HepG2 (cell line): Measurements from ENCODE around the gene PXT1. TPM values are rescaled to one million over a fixed set of nuclear protein-coding genes. Genes with fewer than 3 reads are reported as not detected.
A peak's percentile ranks its signal among the peaks of the same experiment; 100 is the strongest.

Source experiments
- ERF ChIP-seq: IDR thresholded peaks from 2 replicates; pipeline ENCODE4 v1.6.1; 2018; ENCODE audit warnings: missing biosample characterization, missing genetic modification reagents
- FUBP1 ChIP-seq: sonication (generic); formaldehyde crosslinking; IDR thresholded peaks from 2 replicates; pipeline ENCODE4 v1.5.1; 2020; ENCODE audit warnings: missing genetic modification reagents, mild to moderate bottlenecking, borderline replicate concordance
- MTERF4 ChIP-seq: sonication (generic); formaldehyde crosslinking; IDR thresholded peaks from 2 replicates; pipeline ENCODE4 v1.8.0; 2023; ENCODE audit warnings: mild to moderate bottlenecking, missing genetic modification reagents
- NFAT5 ChIP-seq: sonication (generic); formaldehyde crosslinking; IDR thresholded peaks from 2 replicates; pipeline ENCODE4 v1.4.0; 2020; ENCODE audit warnings: missing genetic modification reagents
- NFYC ChIP-seq: IDR thresholded peaks from 2 replicates; pipeline ENCODE4 v1.6.1; 2016; ENCODE audit warnings: missing genetic modification reagents, missing compliant biosample characterization
- PAX8 ChIP-seq: sonication (generic); formaldehyde crosslinking; IDR thresholded peaks from 2 replicates; pipeline ENCODE4 v1.8.0; 2022; ENCODE audit warnings: mild to moderate bottlenecking, missing genetic modification reagents, borderline replicate concordance
- PLSCR1 ChIP-seq: sonication (generic); formaldehyde crosslinking; IDR thresholded peaks from 2 replicates; pipeline ENCODE4 v1.5.0; 2020; ENCODE audit warnings: missing genetic modification reagents, mild to moderate bottlenecking, borderline replicate concordance
- SIX4 ChIP-seq: sonication (generic); formaldehyde crosslinking; IDR thresholded peaks from 2 replicates; pipeline ENCODE4 v1.4.0; 2020; ENCODE audit warnings: missing genetic modification reagents
- TFE3 ChIP-seq: IDR thresholded peaks from 2 replicates; pipeline ENCODE4 v1.6.1; 2016
- ZFP36 ChIP-seq: fragments of 150-350 bp; IDR thresholded peaks from 2 replicates; pipeline ENCODE4 v1.6.1; 2018; ENCODE audit warnings: borderline replicate concordance, low read length, low read depth; ENCODE audit not compliant: partially characterized antibody
- ZFP91 ChIP-seq: sonication (generic); formaldehyde crosslinking; IDR thresholded peaks from 2 replicates; pipeline ENCODE4 v1.9.0; 2022; ENCODE audit warnings: missing genetic modification reagents, mild to moderate bottlenecking, borderline replicate concordance
- ZNF101 ChIP-seq: sonication (generic); formaldehyde crosslinking; IDR thresholded peaks from 2 replicates; pipeline ENCODE4 v1.4.0; 2020; ENCODE audit warnings: mild to moderate bottlenecking, low read depth, missing genetic modification reagents, borderline replicate concordance
- ZNF607 ChIP-seq: sonication (generic); formaldehyde crosslinking; IDR thresholded peaks from 2 replicates; pipeline ENCODE4 v1.5.1; 2020; ENCODE audit warnings: missing genetic modification reagents, mild to moderate bottlenecking, borderline replicate concordance
- ZSCAN25 ChIP-seq: sonication (generic); formaldehyde crosslinking; IDR thresholded peaks from 2 replicates; pipeline ENCODE4 v1.8.0; 2022; ENCODE audit warnings: mild to moderate bottlenecking, missing genetic modification reagents
- polyA plus RNA-seq, 8 experiments: library from polyadenylated mRNA; depleted of rRNA in 3 of 8; stranded (reverse) in 7 of 8; unstranded in 1 of 8; fragments of >200 nt; fragmentation: Illumina TruSeq in 4 of 8; extraction: Trizol in 4 of 8; gene quantifications; 2 replicates each; pipeline versions ENCODE4 v1.2.1 to v1.2.3, GENCODE V29; 2011 to 2016; ENCODE audit warnings: low read depth in 4 of 8, missing spikeins in 1 of 8, mixed read lengths in 1 of 8; ENCODE audit not compliant: insufficient read depth in 1 of 8
- total RNA-seq, 5 experiments: library from RNA; depleted of rRNA; stranded (reverse); fragments of >200 nt; fragmentation: Illumina TruSeq; extraction: Trizol; gene quantifications; 2 replicates each; pipeline ENCODE4 v1.2.3, GENCODE V29; 2016; ENCODE audit warnings: low read depth in 1 of 5

Gene PXT1
- total and polyA plus RNA-seq, 2 of the 13 experiments (the other 11 are each of a cell fraction or from before 2014, with no cell fraction given), result 0.04 TPM; not detected in 1

- peak; percentile 55; the same call in 1 of the 2 replicates for TF ChIP-seq PLSCR1
- TF ChIP-seq NFAT5, result peak; percentile 7; the same call in 1 of the 2 replicates
- TF ChIP-seq ZFP91 (CRISPR knock-in tag), result peak; percentile 74
- TF ChIP-seq ERF, result peak; percentile 84
- no peak for TF ChIP-seq ZNF101 (CRISPR knock-in tag)
- no peak; the same call in 1 of the 2 replicates for TF ChIP-seq TFE3 (CRISPR knock-in tag)
- no peak; the same call in 1 of the 2 replicates for TF ChIP-seq NFYC
- TF ChIP-seq FUBP1, result peak; percentile 96; the same call in 1 of the 2 replicates
- peak; percentile 69; the same call in 1 of the 2 replicates for TF ChIP-seq ZNF607 (CRISPR knock-in tag)
- TF ChIP-seq MTERF4, result no peak; the same call in 1 of the 2 replicates
- TF ChIP-seq PAX8 (CRISPR knock-in tag), result no peak
- TF ChIP-seq ZSCAN25, result peak; percentile 52; the same call in 1 of the 2 replicates
- peak; percentile 74 for TF ChIP-seq SIX4 (CRISPR knock-in tag)
- peak; percentile 2 for TF ChIP-seq ZFP36
Observed at GRCh38 chr6:36442671-36443470, at the start of gene PXT1, which contains the start of gene KCTD20 (continued).
